ENCODE measurements around the gene HNF4A. TPM values are rescaled to one million over a fixed set of nuclear protein-coding genes. Genes with fewer than 3 reads are reported as not detected.
A peak's percentile ranks its signal among the peaks of the same experiment; 100 is the strongest.

Gene HNF4A
- total and polyA plus RNA-seq, 2 of the 13 experiments (the other 11 are each of a cell fraction or from before 2014, with no cell fraction given) = 80.9 to 169 TPM

DNA sequence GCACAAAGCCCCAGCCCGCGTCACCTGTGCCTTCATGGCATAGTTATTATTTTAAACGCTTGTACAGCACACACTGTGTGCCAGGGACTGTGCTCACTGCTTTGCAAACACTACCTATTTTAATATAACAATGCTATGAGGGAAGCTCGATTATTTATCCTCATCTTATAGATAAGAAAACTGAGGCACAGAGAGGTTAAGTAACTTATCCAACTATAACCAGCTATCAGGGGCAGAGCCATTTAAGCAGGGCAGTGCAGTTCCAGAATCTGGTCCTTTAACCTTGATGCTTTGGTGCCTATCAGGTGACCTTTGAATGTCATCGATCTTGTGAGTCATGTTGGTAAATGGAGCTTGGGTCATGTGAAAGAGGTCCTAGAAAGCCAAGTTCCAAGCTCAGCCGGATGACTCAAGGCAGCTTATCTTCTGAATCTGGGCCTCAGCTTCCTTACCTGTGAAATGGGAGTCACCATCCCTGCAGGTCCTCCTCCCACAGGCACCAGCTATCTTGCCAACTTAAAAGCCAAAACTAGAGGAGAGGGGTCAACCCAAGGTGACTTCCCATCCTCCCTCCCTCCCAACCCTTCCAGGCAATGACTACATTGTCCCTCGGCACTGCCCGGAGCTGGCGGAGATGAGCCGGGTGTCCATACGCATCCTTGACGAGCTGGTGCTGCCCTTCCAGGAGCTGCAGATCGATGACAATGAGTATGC lies 63.8 kb downstream of the HNF4A start (continued):
- peak; percentile 98 for TF ChIP-seq RXRB (CRISPR knock-in tag; IDR thresholded peaks at IDR 0.05; ENCODE audit: borderline replicate concordance)
- TF ChIP-seq, protein P1, sequence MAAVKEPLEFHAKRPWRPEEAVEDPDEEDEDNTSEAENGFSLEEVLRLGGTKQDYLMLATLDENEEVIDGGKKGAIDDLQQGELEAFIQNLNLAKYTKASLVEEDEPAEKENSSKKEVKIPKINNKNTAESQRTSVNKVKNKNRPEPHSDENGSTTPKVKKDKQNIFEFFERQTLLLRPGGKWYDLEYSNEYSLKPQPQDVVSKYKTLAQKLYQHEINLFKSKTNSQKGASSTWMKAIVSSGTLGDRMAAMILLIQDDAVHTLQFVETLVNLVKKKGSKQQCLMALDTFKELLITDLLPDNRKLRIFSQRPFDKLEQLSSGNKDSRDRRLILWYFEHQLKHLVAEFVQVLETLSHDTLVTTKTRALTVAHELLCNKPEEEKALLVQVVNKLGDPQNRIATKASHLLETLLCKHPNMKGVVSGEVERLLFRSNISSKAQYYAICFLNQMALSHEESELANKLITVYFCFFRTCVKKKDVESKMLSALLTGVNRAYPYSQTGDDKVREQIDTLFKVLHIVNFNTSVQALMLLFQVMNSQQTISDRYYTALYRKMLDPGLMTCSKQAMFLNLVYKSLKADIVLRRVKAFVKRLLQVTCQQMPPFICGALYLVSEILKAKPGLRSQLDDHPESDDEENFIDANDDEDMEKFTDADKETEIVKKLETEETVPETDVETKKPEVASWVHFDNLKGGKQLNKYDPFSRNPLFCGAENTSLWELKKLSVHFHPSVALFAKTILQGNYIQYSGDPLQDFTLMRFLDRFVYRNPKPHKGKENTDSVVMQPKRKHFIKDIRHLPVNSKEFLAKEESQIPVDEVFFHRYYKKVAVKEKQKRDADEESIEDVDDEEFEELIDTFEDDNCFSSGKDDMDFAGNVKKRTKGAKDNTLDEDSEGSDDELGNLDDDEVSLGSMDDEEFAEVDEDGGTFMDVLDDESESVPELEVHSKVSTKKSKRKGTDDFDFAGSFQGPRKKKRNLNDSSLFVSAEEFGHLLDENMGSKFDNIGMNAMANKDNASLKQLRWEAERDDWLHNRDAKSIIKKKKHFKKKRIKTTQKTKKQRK (IDR thresholded peaks at IDR 0.05; ENCODE audit: low read length) = no peak
- peak; percentile 35; the same call in 1 of the 2 replicates for TF ChIP-seq ZBTB21 (CRISPR knock-in tag; IDR thresholded peaks at IDR 0.05)
- no peak for TF ChIP-seq NONO (IDR thresholded peaks at IDR 0.05)
- peak; percentile 73 for TF ChIP-seq NONO (CRISPR knock-in tag; conservative IDR thresholded peaks at IDR 0.05)
- TF ChIP-seq PHF8 (CRISPR knock-in tag; IDR thresholded peaks at IDR 0.05) = no peak
- peak; percentile 57; the same call in 1 of the 2 replicates for TF ChIP-seq ZNF816 (CRISPR knock-in tag; IDR thresholded peaks at IDR 0.05; ENCODE audit: borderline replicate concordance)
- TF ChIP-seq CHD2 (IDR thresholded peaks at IDR 0.05; ENCODE audit: low read depth, low read length) = peak; percentile 55; the same call in 1 of the 2 replicates
- TF ChIP-seq, protein P2, sequence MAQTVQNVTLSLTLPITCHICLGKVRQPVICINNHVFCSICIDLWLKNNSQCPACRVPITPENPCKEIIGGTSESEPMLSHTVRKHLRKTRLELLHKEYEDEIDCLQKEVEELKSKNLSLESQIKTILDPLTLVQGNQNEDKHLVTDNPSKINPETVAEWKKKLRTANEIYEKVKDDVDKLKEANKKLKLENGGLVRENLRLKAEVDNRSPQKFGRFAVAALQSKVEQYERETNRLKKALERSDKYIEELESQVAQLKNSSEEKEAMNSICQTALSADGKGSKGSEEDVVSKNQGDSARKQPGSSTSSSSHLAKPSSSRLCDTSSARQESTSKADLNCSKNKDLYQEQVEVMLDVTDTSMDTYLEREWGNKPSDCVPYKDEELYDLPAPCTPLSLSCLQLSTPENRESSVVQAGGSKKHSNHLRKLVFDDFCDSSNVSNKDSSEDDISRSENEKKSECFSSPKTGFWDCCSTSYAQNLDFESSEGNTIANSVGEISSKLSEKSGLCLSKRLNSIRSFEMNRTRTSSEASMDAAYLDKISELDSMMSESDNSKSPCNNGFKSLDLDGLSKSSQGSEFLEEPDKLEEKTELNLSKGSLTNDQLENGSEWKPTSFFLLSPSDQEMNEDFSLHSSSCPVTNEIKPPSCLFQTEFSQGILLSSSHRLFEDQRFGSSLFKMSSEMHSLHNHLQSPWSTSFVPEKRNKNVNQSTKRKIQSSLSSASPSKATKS (CRISPR knock-in tag; IDR thresholded peaks at IDR 0.05) = no peak
- TF ChIP-seq ZNF180 (CRISPR knock-in tag; IDR thresholded peaks at IDR 0.05; ENCODE audit: borderline replicate concordance, low read depth) = no peak
- peak; percentile 92 for TF ChIP-seq ZNF788 (CRISPR knock-in tag; IDR thresholded peaks at IDR 0.05; ENCODE audit: borderline replicate concordance)
- TF ChIP-seq, protein P3, sequence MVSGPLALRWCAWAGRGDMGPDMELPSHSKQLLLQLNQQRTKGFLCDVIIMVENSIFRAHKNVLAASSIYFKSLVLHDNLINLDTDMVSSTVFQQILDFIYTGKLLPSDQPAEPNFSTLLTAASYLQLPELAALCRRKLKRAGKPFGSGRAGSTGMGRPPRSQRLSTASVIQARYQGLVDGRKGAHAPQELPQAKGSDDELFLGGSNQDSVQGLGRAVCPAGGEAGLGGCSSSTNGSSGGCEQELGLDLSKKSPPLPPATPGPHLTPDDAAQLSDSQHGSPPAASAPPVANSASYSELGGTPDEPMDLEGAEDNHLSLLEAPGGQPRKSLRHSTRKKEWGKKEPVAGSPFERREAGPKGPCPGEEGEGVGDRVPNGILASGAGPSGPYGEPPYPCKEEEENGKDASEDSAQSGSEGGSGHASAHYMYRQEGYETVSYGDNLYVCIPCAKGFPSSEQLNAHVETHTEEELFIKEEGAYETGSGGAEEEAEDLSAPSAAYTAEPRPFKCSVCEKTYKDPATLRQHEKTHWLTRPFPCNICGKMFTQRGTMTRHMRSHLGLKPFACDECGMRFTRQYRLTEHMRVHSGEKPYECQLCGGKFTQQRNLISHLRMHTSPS (CRISPR knock-in tag; IDR thresholded peaks at IDR 0.05; ENCODE audit: low read depth) = peak; percentile 66
- no peak for TF ChIP-seq KDM5A (IDR thresholded peaks at IDR 0.05; ENCODE audit: borderline replicate concordance, low read length)
- no peak for TF ChIP-seq TBP (CRISPR knock-in tag; IDR thresholded peaks at IDR 0.05)
- TF ChIP-seq, protein P4, sequence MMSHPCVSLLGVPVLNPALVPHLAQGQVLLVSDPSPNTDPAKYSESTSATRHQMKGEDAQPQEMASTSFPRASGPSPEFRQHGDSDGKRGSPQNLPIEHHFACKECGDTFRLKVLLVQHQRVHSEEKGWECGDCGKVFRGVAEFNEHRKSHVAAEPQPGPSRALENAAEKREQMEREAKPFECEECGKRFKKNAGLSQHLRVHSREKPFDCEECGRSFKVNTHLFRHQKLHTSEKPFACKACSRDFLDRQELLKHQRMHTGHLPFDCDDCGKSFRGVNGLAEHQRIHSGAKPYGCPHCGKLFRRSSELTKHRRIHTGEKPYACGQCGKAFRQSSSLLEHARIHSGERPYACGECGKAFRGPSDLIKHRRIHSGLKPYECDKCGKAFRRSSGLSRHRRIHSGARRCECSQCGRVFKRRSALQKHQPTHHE (CRISPR knock-in tag; IDR thresholded peaks at IDR 0.05; ENCODE audit: borderline replicate concordance) = no peak
- TF ChIP-seq TAF15 (IDR thresholded peaks at IDR 0.05; ENCODE audit: low read depth, low read length, poor library complexity, severe bottlenecking) = no peak
- TF ChIP-seq LCORL (IDR thresholded peaks at IDR 0.05) = 0 out of 2 replicates have a peak, but pooled peaks have one; percentile 22
- peak; percentile 94 for TF ChIP-seq LCORL (CRISPR knock-in tag; IDR thresholded peaks at IDR 0.05)
- TF ChIP-seq, protein P5, sequence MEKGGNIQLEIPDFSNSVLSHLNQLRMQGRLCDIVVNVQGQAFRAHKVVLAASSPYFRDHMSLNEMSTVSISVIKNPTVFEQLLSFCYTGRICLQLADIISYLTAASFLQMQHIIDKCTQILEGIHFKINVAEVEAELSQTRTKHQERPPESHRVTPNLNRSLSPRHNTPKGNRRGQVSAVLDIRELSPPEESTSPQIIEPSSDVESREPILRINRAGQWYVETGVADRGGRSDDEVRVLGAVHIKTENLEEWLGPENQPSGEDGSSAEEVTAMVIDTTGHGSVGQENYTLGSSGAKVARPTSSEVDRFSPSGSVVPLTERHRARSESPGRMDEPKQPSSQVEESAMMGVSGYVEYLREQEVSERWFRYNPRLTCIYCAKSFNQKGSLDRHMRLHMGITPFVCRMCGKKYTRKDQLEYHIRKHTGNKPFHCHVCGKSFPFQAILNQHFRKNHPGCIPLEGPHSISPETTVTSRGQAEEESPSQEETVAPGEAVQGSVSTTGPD (CRISPR knock-in tag; IDR thresholded peaks at IDR 0.05) = peak; percentile 85
